NCI-H526 treated with DMSO at 0.1 percent for 48 hours (cell line): Measurements from ENCODE around the gene FBXO22.
"Not testable (repeated sequence)": the region's sequence is repeated elsewhere in the genome, so short reads cannot be mapped to it uniquely, and the experiment has no call there.

ENCODE experiments used
- DNase-seq: peaks from one replicate; lab custom pipeline; 2025; lab: John Stamatoyannopoulos, UW

The FBXO22 gene

DNA sequence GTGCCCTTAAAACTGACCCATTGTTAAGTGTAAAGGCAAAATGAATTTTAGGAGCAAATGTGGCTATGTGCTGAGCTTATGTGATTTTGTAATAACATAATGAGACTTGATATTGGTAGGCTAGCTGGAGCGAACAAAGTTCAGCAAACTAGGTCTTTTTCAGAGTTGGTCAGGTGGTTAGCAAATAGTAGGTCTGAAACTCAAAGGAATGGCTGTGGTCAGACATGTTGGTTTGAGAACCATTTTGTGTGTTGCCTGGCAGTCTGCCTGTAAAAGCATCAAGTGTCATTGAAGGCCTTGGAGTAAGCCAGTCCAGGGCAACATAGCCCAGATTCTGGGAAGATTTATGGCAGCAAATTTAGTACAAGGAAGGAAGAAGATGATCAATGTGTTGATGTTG is 16.4 kb downstream of the FBXO22 start:
- DNase-seq: no peak

DNA sequence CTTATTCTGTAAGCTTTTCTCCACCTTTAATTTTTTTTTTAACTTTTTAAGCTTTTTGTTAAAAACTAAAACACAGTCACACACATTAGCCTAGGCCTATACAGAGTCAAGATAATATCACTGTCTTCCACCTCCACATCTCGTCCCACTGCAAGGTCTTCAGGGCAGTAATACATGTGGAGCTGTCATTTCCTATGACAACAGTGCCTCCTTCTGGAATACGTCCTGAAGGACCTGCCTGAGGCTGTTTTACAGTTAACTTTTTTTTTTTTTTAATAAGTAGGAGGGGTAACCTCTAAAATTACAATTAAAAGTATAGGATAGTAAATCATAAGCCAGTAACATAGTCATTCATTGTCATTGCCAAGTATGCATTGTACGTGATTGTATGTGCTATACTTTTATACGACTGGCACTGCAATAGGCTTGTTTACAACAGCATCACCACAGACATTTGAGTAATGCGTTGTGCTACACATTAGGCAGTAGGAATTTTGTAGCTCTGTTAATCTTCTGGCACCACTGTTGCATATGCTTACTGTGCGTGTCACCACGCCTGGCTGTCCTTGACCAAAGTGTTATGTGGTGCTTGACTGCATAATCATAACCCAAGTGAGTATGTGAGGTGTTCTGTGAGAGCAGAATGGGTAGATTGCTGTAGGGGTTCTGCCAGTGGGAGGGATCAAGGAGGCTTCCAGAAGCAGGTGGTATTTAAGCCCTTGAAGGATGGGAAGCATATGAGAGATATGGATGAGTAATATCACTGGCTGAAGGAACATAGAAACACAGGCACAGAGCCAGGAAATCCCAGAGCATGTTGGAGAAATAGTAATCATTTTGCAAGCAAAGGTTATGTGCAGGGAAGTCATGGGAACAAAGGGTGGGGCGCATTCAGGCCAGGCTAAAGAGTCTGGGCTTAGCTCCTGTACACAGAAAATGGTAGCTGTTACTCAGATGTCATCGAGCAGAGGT is 18.3 kb downstream of the FBXO22 start:
- no peak for DNase-seq

DNA sequence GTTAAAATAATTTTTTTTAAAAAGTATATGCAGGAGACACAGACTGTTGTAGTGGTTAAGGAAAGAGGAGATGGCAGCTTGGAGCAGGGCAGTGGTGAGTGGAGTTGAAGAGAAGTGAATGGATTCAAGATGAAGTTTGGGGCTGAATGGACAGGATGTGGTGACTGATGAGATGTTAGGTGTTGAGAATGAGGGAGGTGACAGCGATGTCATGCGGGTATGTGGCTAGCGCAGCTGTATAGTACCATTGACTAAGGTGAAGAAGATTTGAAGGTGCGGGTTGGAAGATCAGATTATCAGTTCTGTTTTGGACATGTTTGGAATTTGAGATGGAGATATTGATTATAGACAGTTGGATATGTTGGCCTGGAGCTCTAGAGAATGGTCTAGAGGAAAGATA is 20.1 kb downstream of the FBXO22 start:
- DNase-seq: no peak

DNA sequence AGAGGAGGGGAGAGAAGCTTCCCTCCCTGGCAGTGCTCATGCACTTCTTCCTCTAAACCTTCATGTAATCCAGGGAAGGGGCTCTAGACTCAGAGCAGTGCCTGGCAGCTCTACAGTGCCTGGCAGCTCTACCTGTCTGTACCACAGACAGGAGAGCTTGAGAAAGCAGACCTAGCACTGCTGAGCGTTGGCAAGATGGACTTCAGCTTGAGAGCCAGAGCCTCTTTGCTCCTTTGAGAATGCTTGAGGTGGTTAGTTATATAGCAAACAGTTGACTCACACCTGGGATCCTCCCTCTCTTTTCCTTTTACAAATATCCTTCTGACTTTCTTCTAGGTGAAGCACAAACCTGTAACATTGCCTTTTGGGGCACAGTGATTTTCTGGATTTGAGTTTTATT is 20.9 kb downstream of the FBXO22 start:
- DNase-seq: no peak

DNA sequence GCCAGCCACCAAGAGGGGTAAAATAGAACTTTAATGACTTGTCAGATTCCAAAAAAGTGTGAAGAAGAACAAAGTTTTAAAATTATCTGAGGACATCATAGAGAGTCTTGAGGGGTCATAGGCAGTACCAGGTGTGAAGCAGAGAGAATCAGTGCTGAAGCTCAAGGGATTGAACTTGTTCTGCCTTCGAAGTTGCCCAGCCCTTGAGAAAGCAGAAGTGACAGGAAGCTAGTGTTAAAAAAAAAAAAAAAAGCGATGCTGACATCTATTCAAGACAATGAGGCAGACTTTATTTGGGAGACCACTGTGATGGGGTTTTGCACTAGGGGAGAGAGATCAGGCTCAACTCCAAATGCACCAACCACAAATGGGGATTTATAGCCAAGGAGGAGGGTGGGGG is 21.8 kb downstream of the FBXO22 start:
- DNase-seq: no peak

DNA sequence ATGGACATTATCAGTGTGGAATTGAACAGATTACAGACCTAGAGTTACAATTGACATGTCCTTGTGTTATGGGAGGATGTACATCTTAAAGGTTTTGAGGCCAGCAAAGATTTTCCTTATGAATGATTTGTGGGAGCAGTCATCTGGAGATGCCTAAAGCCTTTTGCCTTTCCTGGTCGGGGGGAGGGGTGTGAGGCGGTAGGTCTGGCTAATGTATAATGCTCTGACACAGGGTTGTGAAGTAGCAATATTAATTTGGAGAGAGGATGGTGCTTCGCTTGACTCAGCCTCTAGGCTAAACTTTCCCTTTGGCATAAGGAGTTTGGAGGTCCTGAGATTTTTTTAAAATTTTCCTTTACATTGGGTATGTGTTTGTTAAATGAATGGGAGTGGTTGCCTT is 23.3 kb downstream of the FBXO22 start:
- no peak for DNase-seq

DNA sequence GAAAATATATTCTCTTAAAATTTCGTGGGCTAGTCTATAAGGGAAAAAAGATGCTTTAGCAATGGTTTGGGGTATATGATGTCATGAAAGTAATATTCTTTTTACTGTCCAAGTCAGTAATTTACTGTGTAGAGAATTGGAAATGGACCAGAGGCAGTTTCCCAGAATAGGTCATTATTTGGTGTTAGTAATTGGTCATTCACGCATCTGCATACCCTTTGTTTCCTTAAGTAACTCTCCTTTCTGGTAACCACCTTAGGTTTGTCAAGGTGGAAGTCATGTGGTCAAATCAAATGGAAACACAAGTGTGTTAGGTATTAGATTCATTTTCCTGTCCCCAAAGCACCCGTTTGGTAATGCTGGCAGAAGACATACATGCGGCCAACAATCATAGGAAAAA is 23.9 kb downstream of the FBXO22 start:
- no peak for DNase-seq

DNA sequence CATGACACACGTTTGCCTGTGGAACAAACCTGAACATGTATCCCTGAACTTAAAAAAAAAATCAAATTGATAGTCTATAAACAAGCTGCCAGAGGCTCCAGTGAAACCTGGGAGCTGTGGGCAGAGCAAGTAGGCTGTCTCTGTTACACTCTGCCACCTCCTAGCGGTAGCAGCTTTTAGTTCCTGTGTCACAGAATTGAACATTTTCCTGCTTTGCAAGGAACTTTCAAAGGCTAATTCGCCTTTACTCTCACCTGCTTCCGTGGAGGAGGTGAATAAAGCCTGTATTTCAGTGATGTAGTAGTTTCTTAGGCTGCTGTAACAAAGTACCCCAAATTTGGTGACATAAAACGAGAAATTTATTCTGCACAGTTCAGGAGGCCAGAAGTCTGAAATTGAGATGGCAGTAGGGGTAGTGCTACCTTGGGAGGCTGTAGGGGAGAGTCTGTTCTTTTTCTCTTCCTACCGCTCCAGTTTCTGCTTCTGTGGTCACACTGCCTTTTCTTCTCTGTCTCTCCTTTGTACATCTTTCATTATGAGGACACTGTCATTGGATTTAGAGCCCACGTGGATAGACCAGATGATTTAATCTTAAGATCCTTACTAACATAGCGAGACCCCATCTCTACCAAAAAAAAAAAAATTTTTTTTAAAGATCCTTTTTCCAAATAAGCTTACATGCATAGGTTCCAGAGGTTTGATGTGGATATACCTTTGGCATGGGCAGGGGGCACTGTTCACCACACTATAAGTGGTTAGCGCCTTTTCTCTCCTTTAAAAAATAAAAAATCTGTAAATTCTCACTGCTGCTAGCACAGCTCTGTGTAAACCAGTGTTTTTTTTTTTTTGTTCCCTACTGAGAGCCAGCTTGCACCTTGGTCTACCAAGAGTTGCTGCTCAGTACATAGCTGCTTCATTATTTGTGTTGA is 25.3 kb downstream of the FBXO22 start:
- DNase-seq: no peak

DNA sequence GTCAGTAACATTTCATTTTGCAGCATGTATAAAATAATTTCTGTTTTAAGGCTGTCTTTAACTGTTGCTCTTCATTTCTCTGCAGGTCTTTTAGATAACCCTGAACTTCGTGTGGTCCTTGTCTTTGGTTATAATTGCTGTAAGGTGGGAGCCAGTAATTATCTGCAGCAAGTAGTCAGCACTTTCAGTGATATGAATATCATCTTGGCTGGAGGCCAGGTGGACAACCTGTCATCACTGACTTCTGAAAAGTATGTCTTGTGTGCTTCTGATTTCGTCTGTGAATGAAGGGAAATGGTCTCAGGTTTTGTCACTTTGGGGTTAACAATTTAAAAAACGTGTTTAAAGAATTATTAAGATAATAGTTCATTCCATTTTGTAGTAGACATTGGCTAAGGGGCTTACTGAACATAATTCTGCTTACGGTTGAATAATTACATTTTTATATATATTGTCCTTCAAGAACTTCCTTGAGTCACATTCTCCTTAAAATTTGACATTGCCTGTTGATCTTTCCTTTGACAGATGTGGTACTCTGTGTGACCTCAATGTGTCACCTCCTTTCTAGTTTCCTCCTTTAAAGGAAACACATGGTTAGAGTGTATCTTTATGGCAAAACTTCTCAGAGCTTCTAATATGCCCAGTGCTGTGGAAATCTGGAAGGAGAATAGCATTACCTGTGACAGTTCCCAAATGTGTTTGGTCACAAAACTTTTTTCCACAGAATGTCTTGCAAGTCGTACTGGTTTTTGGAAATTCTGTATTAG is 26.3 kb downstream of the FBXO22 start:
- DNase-seq: no peak

DNA sequence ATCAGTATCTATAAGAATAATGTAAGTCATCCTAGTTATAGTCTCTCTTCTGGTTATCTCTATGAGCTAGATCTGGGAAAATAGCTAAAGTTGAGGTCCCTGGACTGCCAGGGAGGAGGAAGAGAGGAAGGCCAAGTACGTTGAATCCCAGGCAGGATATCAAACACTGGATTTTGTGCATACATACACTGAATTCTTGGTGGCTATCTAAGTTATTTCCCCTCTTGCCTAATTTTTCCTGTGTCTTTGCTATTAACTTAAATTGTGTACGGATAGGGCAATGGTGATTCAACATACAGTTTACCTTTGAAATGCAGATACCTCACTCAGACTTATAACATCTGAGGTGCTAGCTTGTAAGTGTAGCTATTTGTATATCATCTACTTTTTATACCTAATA is 27.2 kb downstream of the FBXO22 start:
- DNase-seq: no peak

DNA sequence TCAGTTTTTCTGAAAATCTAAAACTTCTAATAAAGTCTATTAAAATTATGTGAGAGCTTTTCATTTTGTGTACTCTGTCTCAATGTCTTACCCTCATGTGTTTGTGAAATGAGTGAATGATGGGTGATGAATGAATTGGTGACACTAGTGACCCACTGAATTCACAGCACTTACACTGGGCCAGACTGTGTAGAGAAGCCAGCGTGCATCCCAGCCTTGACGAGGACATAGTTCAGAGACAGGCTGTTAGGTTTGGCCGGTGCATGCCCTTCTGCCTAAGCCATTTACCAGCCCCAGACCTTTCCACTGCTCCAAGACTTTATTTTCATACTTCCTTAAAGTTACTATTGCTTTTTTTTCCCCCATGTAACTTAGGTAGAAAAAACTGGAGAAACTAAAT is 38.8 kb downstream of the FBXO22 start:
- DNase-seq: no peak

DNA sequence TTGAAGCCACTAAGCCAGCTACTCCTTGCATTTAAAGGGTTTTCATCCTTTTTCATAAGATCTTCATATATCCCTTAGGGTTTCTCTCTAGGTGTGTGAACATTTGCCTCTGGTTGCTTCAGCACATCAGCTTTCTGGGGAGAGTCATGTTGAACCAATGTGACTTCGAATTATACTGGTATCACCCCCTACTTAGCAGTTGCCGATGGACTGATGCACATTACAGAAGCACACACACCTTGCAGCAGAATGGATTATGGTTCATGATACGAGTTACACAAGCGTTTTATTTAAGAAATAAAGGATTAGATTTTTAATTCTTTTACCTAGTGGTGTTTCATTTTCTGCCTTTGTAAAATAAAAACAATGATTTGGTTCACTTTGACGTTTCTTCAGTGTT is 39.6 kb downstream of the FBXO22 start:
- no peak for DNase-seq

DNA sequence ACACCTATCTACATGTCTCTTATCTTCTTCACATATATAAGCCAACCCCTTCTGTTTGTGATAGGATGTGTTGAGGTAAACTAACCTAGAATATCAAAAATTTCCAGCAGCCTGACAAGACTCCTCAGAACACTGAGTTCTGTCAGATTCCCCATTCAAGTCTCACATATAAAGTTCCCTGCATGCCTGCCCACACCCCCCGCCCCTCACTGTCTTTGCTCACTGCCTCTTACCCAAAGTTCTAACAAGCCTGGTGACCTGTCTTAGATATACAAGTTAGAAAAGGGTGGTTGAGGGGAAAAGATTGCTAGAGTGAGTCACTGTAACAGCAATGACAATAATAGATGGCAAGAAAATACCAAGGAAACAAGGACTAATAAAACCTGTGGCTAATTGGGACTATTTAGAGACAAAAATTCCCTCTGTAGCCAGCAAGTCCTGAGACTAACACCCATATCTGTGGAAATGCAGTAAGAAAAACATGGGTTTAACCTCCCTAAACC is 40.1 kb downstream of the FBXO22 start:
- no peak for DNase-seq

DNA sequence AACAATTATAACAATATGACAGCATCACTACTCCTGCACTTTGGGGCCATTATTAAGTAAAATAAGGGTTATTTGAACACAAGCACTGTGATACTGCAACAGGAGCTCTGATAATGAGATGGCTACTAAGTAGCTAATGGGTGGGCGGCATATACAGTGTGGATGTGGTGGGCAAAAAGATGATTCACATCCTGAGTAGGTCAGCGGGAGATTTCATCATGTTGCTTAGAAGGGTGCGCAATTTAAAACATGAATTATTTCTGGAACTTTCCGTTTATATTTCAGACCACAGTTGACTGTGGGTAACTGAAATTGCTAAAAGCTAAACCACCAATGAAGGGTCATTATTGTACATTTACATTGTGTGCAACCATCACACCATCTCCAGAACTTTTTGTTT is 42.3 kb downstream of the FBXO22 start:
- no peak for DNase-seq

DNA sequence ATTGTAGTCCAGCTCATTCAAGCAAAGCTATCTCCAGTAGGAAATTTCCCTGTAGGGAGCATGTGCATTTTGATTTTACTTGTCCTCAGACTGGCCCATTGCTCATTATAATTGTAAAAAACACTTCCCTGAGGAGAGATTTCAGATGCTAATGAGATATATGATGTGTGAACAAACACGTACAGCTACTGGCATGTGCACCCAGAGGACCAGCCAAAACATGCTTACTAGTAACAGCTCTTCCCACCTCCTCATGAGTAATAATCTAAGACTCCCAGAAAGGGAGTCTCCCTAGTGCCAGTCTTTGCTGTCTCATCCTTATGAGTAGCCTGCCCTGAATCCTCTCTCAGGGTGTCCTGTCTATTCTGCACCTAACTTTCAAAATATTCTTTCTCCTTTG is 43.4 kb downstream of the FBXO22 start:
- DNase-seq: peak; percentile 83

DNA sequence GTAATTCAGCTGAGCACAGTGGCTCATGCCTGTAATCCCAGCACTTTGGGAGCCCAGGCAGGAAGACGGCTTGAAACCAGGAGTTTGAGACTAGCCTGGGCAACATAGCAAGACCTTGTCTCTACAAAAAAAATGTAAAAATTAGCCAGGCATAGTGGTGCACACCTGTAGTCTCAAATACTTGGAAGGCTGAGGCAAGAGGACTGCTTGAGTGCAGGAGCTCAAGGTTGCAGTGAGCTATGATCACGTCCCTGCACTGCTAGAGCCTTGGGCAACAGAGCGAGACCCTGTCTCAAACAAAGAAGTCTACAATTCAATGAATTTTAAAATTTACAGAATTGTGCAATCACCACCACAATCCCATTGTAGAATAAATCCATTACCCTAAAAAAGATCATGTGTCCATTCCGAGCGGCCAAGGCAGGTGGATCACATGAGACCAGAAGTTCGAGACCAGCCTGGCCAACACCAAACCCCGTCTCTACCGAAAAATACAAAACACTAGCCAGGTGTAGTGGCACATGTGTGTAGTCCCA is 45.2 kb downstream of the FBXO22 start:
- DNase-seq: no peak

DNA sequence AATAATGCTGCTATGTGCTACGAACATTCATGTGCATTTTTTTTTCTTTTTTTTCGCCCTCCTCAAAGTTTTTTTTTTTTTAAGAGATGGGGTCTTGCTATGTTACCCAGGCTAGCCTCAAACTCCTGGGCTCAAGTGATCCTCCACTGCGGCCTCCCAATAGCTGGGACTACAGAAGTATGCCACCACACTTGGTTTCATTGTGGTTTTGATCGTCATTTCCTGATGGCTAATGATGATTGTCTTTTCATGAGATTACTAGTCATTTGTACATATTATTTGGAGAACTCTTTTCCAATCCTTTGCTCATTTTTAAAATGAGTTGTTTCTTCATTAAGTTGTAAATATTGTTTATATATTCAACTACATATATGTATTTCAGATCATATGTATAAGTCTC is 48.8 kb downstream of the FBXO22 start:
- DNase-seq: no peak

DNA sequence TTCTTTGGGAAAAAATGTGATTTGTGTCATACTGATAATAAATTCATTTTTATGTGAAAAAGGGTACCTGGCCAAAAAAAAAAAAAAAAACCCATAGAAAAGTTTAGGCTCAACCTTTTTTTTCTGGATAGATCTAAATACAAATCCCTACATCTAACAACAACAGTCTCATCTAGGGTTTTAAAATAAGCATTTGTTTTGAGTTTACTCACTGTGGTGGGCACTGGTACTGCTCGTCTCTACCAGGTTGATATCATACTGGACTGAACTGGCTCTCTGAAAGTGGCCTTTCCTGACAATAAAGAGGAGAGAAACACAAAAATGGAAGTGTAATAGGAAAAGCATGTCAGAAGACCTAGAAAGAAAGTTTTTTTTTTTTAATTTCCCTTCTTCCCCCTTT is 52.0 kb downstream of the FBXO22 start:
- DNase-seq: no peak

DNA sequence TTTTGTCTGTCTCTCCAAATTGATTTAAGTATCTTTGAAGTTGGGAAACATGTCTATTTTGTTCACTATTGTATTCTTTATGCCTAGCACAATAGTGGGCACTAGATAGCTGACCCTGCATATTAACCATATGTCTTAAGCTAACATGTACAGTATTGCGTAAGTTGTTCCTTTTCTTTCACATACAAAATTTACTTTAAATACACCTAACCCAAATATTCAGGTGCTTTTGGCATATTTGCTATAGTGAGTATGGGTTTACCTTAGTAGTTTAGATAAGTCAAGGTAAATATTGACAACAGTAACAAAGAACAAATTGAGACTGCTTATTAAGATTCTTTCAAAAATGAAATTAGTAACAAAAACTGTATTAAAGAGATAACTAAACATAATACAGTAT is 57.7 kb downstream of the FBXO22 start:
- no peak for DNase-seq

DNA sequence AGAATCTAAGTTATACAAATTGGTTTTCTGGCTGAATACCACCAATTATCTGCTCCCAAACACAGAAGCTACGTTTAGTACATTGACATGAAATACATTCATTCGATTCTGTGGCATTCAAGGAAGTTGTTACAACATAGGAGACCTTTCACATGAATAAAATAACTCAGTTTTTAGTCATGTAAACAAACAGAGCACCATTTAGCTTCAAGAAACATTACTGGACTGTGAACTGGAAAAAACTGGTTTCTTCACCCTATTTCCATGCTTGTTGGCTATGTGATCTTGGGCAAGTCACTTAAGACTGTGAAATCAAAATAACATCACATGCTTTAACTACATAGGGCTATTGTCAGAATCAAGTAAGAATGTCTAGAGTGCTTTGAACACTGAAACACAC is 62.4 kb downstream of the FBXO22 start:
- DNase-seq: no peak

DNA sequence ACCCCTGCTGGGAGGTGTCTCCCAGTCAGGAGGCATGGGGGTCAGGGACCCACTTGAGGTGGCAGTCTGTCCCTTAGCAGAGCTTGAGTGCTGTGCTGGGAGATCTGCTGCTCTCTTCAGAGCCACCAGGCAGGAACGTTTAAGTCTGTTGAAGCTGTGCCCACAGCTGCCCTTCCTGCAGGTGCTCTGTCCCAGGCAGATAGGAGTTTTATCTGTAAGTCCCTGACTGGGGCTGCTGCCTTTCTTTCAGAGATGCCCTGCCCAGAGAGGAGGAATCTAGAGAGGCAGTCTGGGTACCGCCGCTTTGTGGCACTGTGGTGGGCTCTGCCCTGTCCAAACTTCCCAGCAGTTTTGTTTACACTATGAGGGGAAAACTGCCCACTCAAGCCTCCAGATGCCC is 73.1 kb downstream of the FBXO22 start:
- DNase-seq: not testable (repeated sequence)
